Vagina (tissue), 2 donors: ENCODE measurements around the gene CDKL1. TPM values are rescaled to one million over a fixed set of nuclear protein-coding genes. Genes with fewer than 3 reads are reported as not detected.

Experiments
- DNase-seq, 2 donors: peaks; one replicate each; pipeline ENCODE4 v3.0.0-alpha.2; 2017; ENCODE audit errors: extremely low spot score in 2 of 2
- H3K27ac ChIP-seq: fragments of 200-600 bp; sonication (generic); one replicate; pipeline ENCODE4 v1.5.1; 2019
- H3K27me3 ChIP-seq: fragments of 200-600 bp; sonication (generic); one replicate; pipeline ENCODE4 v1.5.1; 2019
- H3K36me3 ChIP-seq, 2 donors: fragments of 200-600 bp; sonication (generic); one replicate each; pipeline ENCODE4 v1.5.1; 2017 to 2019
- H3K4me1 ChIP-seq: fragments of 200-600 bp; sonication (generic); one replicate; pipeline ENCODE4 v1.5.1; 2019
- H3K4me3 ChIP-seq, 2 donors: fragments of 200-600 bp; sonication (generic); 1 replicate in 1 of 2; 2 replicates in 1 of 2; pipeline ENCODE4 v1.5.1; 2016 to 2019
- H3K9me3 ChIP-seq: fragments of 200-600 bp; sonication (generic); one replicate; pipeline ENCODE4 v1.5.1; 2019
- POLR2A ChIP-seq, 2 donors: fragments of 450-650 bp; IDR thresholded peaks; one replicate each; pipeline ENCODE4 v1.6.1; 2017; ENCODE audit warnings: antibody characterized with exemption in 2 of 2, mild to moderate bottlenecking in 2 of 2, moderate library complexity in 2 of 2
- POLR2AphosphoS5 ChIP-seq, 2 donors: sonication (generic); formaldehyde crosslinking; IDR thresholded peaks; one replicate each; pipeline ENCODE4 v1.9.0; 2017; ENCODE audit warnings: antibody characterized with exemption in 2 of 2, mild to moderate bottlenecking in 2 of 2, low read depth in 1 of 2; ENCODE audit not compliant: insufficient read depth in 1 of 2
- intact Hi-C: fragments of 100-400 bp; cut with DNase I; formaldehyde crosslinking; loops from one replicate; pipeline ENCODE4 v1.15.1; 2023
- total RNA-seq: library from RNA; depleted of rRNA; stranded (reverse); fragments of >200 nt; gene quantifications from one replicate; pipeline ENCODE4 v1.2.3, GENCODE V29; 2016
- TF ChIP-seq, protein P1 (sequence below), 3 experiments: fragments of 450-650 bp in 2 of 3; fragments of 200-600 bp in 1 of 3; sonication (generic) in 1 of 3; IDR thresholded peaks; one replicate each; pipeline ENCODE4 v1.5.1; 2017 to 2019; ENCODE audit warnings: antibody characterized with exemption in 3 of 3, mild to moderate bottlenecking in 2 of 3, moderate library complexity in 2 of 3

The CDKL1 gene
- total RNA-seq, 1 donor from 2014 or later = 30.7 TPM

DNA sequence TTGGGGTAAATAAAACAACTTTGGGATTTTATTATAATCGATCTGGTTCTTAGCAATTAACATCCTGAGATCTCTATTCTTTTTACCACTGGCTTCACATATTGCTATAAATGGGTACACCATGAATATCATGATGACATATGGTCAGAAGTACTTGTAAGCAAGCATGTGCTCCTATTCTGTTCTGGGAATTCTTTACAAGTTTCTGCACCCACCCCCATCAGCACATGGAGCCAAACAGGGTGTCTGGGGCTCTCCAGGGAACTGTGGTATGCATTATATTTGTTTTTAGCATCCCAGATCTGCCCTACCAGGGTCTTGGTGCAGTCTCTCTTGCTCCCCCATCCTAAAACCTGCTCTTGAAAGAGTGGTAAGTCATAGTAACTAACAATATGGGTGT is 53.2 kb downstream of the CDKL1 start:
- Histone ChIP-seq H3K9me3 (no peaks in the 10 kb centered on the region), H3K4me3 (no peak overlapping the region), H3K27me3 (no peaks in the 10 kb centered on the region), H3K4me1 (peaks cover 77% of the 10 kb centered on the region), H3K36me3 (no peaks in the 10 kb centered on the region), H3K27ac (peak overlapping the region; percentile 83)
- no peak for DNase-seq
- TF ChIP-seq POLR2A (IDR thresholded peaks at IDR 0.05) (no peak), POLR2AphosphoS5 (IDR thresholded peaks at IDR 0.05; ENCODE audit: insufficient read depth in 1 of 2, low read depth in 1 of 2) (no peak)
- TF ChIP-seq, protein P1, sequence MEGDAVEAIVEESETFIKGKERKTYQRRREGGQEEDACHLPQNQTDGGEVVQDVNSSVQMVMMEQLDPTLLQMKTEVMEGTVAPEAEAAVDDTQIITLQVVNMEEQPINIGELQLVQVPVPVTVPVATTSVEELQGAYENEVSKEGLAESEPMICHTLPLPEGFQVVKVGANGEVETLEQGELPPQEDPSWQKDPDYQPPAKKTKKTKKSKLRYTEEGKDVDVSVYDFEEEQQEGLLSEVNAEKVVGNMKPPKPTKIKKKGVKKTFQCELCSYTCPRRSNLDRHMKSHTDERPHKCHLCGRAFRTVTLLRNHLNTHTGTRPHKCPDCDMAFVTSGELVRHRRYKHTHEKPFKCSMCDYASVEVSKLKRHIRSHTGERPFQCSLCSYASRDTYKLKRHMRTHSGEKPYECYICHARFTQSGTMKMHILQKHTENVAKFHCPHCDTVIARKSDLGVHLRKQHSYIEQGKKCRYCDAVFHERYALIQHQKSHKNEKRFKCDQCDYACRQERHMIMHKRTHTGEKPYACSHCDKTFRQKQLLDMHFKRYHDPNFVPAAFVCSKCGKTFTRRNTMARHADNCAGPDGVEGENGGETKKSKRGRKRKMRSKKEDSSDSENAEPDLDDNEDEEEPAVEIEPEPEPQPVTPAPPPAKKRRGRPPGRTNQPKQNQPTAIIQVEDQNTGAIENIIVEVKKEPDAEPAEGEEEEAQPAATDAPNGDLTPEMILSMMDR (IDR thresholded peaks at IDR 0.05) = no peak
- intact Hi-C loops = loop anchor here (10.0 kb wide), 1 partner anchor 51 kb away; the partner anchor contains the start of gene CDKL1

- TF ChIP-seq POLR2AphosphoS5 (IDR thresholded peaks at IDR 0.05; ENCODE audit: insufficient read depth in 1 of 2, low read depth in 1 of 2) = peak; percentile 40 to 65
- TF ChIP-seq POLR2A (IDR thresholded peaks at IDR 0.05) = no peak
- TF ChIP-seq, protein P1 (IDR thresholded peaks at IDR 0.05) = peak in 1 of 3 experiments; percentile 33
- H3K36me3 ChIP-seq = no peaks in the 10 kb centered on the region
- DNase-seq = peak in 1 of 2 donors; percentile 90
- peak overlapping the region; percentile 83 for H3K27ac ChIP-seq
- H3K27me3 ChIP-seq = no peaks in the 10 kb centered on the region
- peaks cover 68% of the 10 kb centered on the region for H3K4me1 ChIP-seq
- no peaks in the 10 kb centered on the region for H3K9me3 ChIP-seq
- H3K4me3 ChIP-seq = peak overlapping the region; percentile 9 to 27
- intact Hi-C loops = loop anchor here (10.0 kb wide), 1 partner anchor 52 kb away; the partner anchor contains the start of gene CDKL1
These were observed 54.2 kb downstream of the CDKL1 start for GRCh38 chr14:50342221-50343078.

DNA sequence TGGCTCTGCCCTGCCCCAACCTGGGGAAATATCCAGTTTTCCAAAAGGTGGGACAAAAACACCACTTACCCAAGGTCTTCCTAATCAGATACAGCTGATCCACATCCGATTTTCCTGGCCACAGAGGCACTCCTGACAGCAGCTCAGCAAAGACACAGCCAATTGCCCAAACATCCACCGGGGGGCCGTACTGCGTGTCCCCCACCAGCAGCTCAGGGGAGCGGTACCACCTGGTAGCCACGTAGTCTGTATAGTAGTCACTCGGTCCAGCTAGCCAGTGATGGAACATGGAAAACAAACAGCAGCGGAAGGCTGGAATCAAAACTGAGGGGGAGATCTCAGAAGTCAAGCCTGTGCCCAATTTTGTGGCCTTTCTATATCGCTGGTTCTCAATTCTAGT is 55.7 kb downstream of the CDKL1 start:
- Histone ChIP-seq H3K27ac (peak overlapping the region; percentile 83), H3K4me1 (peaks cover 65% of the 10 kb centered on the region), H3K27me3 (no peaks in the 10 kb centered on the region), H3K4me3 (no peak overlapping the region), H3K9me3 (no peaks in the 10 kb centered on the region), H3K36me3 (no peaks in the 10 kb centered on the region)
- no peak for DNase-seq
- TF ChIP-seq, protein P1 (IDR thresholded peaks at IDR 0.05) = no peak
- no peak for TF ChIP-seq POLR2A (IDR thresholded peaks at IDR 0.05)
- no peak for TF ChIP-seq POLR2AphosphoS5 (IDR thresholded peaks at IDR 0.05; ENCODE audit: insufficient read depth in 1 of 2, low read depth in 1 of 2)
- intact Hi-C loops = loop anchor here (10.0 kb wide), 1 partner anchor 54 kb away; the partner anchor contains the start of gene CDKL1

GRCh38 chr14:50340045-50340444 is 56.6 kb downstream of the CDKL1 start:
- no peak for DNase-seq
- Histone ChIP-seq H3K4me3 (no peak overlapping the region), H3K27ac (peak overlapping the region; percentile 83), H3K36me3 (no peaks in the 10 kb centered on the region), H3K4me1 (peaks cover 65% of the 10 kb centered on the region), H3K27me3 (no peaks in the 10 kb centered on the region), H3K9me3 (no peaks in the 10 kb centered on the region)
- TF ChIP-seq, protein P1 (IDR thresholded peaks at IDR 0.05) = no peak
- TF ChIP-seq POLR2A (IDR thresholded peaks at IDR 0.05) (no peak), POLR2AphosphoS5 (IDR thresholded peaks at IDR 0.05; ENCODE audit: insufficient read depth in 1 of 2, low read depth in 1 of 2) (no peak)
- intact Hi-C loops = loop anchor here (10.0 kb wide), 1 partner anchor 55 kb away; the partner anchor contains the start of gene CDKL1
